Measurements from ENCODE around the gene CCDC88C.

The CCDC88C gene

GRCh38 chr14:91295851-91296796 is 121.5 kb downstream of the CCDC88C start:
- Histone ChIP-seq H2BK5ac (ENCODE audit: low read depth, low read length, poor library complexity, severe bottlenecking) (no peak overlapping the region), H3K14ac (ENCODE audit: low read length in 2 of 2) (no peak overlapping the region), H3K9me3 (ENCODE audit: control insufficient read depth, low read length) (no peaks in the 10 kb centered on the region), H3K18ac (ENCODE audit: low read depth in 1 of 2, low read length in 2 of 2) (no peak overlapping the region), H3K36me3 (ENCODE audit: control insufficient read depth in 1 of 2, insufficient read depth in 2 of 2, low read depth in 1 of 2, low read length in 2 of 2) (peaks cover 0 to 13% of the 10 kb centered on the region in 2 experiments), H2AFZ (ENCODE audit: low read depth, low read length) (no peak overlapping the region), H2BK12ac (ENCODE audit: low read length in 2 of 2) (no peak overlapping the region), H3K27me3 (ENCODE audit: control insufficient read depth in 1 of 2, insufficient read depth in 1 of 2, low read length in 2 of 2) (peaks cover 0 to 79% of the 10 kb centered on the region in 2 experiments), H3K23ac (ENCODE audit: low read length in 2 of 2) (no peak overlapping the region), H3K9ac (ENCODE audit: low read length) (no peak overlapping the region), H3K79me1 (replicated peaks; ENCODE audit: low read length, poor library complexity, severe bottlenecking) (no peaks in the 10 kb centered on the region), H3K4me2 (ENCODE audit: low read length, poor library complexity, severe bottlenecking) (no peak overlapping the region), H2AK5ac (ENCODE audit: low read length, severe bottlenecking) (no peak overlapping the region), H3K4me3 (ENCODE audit: insufficient read depth in 1 of 2, low read depth in 1 of 2, low read length in 2 of 2) (no peak overlapping the region), H3K27ac (ENCODE audit: low read length, poor library complexity, severe bottlenecking) (no peak overlapping the region), H2BK15ac (ENCODE audit: low read depth, poor library complexity, severe bottlenecking) (no peak overlapping the region), H3K4me1 (ENCODE audit: control insufficient read depth, insufficient read depth, low read depth, low read length) (peaks cover 10% of the 10 kb centered on the region), H4K8ac (ENCODE audit: low read length) (no peak overlapping the region), H2BK120ac (ENCODE audit: low read depth, low read length) (no peak overlapping the region), H3K4ac (ENCODE audit: low read depth in 1 of 2, low read length in 2 of 2) (no peak overlapping the region), H4K91ac (ENCODE audit: low read length) (no peak overlapping the region)
- no peak for DNase-seq
- WGBS, result 91% methylated on average over 23 of the region's 23 CpGs

- Histone ChIP-seq H3K36me3 (ENCODE audit: control insufficient read depth in 1 of 2, insufficient read depth in 2 of 2, low read depth in 1 of 2, low read length in 2 of 2) (peaks cover 0 to 13% of the 10 kb centered on the region in 2 experiments), H3K9ac (ENCODE audit: low read length) (no peak overlapping the region), H3K4ac (ENCODE audit: low read depth in 1 of 2, low read length in 2 of 2) (no peak overlapping the region), H3K18ac (ENCODE audit: low read depth in 1 of 2, low read length in 2 of 2) (no peak overlapping the region), H2AK5ac (ENCODE audit: low read length, severe bottlenecking) (no peak overlapping the region), H3K27me3 (ENCODE audit: control insufficient read depth in 1 of 2, insufficient read depth in 1 of 2, low read length in 2 of 2) (peaks cover 0 to 78% of the 10 kb centered on the region in 2 experiments), H3K23ac (ENCODE audit: low read length in 2 of 2) (no peak overlapping the region), H3K79me1 (replicated peaks; ENCODE audit: low read length, poor library complexity, severe bottlenecking) (no peaks in the 10 kb centered on the region), H4K91ac (ENCODE audit: low read length) (no peak overlapping the region), H3K9me3 (ENCODE audit: control insufficient read depth, low read length) (no peaks in the 10 kb centered on the region), H3K4me1 (ENCODE audit: control insufficient read depth, insufficient read depth, low read depth, low read length) (peaks cover 7% of the 10 kb centered on the region), H3K4me2 (ENCODE audit: low read length, poor library complexity, severe bottlenecking) (no peak overlapping the region), H4K8ac (ENCODE audit: low read length) (no peak overlapping the region), H3K14ac (ENCODE audit: low read length in 2 of 2) (no peak overlapping the region), H2BK15ac (ENCODE audit: low read depth, poor library complexity, severe bottlenecking) (no peak overlapping the region), H2BK5ac (ENCODE audit: low read depth, low read length, poor library complexity, severe bottlenecking) (no peak overlapping the region), H3K4me3 (ENCODE audit: insufficient read depth in 1 of 2, low read depth in 1 of 2, low read length in 2 of 2) (no peak overlapping the region), H2AFZ (ENCODE audit: low read depth, low read length) (no peak overlapping the region), H3K27ac (ENCODE audit: low read length, poor library complexity, severe bottlenecking) (no peak overlapping the region), H2BK120ac (ENCODE audit: low read depth, low read length) (no peak overlapping the region), H2BK12ac (ENCODE audit: low read length in 2 of 2) (no peak overlapping the region)
- WGBS, result 92% methylated on average over 16 of the region's 17 CpGs
- no peak for DNase-seq
Observed at GRCh38 chr14:91295276-91295845, 122.3 kb downstream of the CCDC88C start.

DNA sequence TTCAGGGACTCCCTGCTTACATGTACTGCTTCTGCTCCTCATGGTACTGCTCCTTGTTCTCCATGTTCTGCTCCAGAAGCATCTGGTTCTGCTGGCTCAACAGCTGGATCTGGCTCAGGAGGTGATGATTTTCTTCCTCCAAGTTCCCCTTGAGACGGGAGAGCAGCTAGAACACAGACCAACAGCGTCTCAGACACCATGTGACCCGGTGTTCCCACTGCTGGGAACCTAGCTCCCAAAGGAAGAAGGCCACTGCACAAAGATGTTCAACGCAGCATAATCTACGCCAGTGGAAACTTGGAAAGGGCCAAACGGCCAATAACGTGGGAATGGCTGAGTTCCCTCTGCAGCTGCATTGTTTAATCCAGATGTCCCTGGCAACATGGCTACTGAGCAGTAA is 123.5 kb downstream of the CCDC88C start:
- H3K27me3 ChIP-seq (ENCODE audit: control insufficient read depth in 1 of 2, insufficient read depth in 1 of 2, low read length in 2 of 2), result peaks cover 0 to 72% of the 10 kb centered on the region in 2 experiments
- H3K36me3 ChIP-seq (ENCODE audit: control insufficient read depth in 1 of 2, insufficient read depth in 2 of 2, low read depth in 1 of 2, low read length in 2 of 2), result peaks cover 0 to 13% of the 10 kb centered on the region in 2 experiments
- H3K4me2 ChIP-seq (ENCODE audit: low read length, poor library complexity, severe bottlenecking), result no peak overlapping the region
- H3K14ac ChIP-seq (ENCODE audit: low read length in 2 of 2), result no peak overlapping the region
- no peak overlapping the region for H3K4me3 ChIP-seq (ENCODE audit: insufficient read depth in 1 of 2, low read depth in 1 of 2, low read length in 2 of 2)
- H2AFZ ChIP-seq (ENCODE audit: low read depth, low read length), result no peak overlapping the region
- no peak overlapping the region for H2AK5ac ChIP-seq (ENCODE audit: low read length, severe bottlenecking)
- no peak overlapping the region for H4K8ac ChIP-seq (ENCODE audit: low read length)
- no peak overlapping the region for H3K18ac ChIP-seq (ENCODE audit: low read depth in 1 of 2, low read length in 2 of 2)
- H2BK15ac ChIP-seq (ENCODE audit: low read depth, poor library complexity, severe bottlenecking), result no peak overlapping the region
- H2BK12ac ChIP-seq (ENCODE audit: low read length in 2 of 2), result no peak overlapping the region
- H3K9me3 ChIP-seq (ENCODE audit: control insufficient read depth, low read length), result no peaks in the 10 kb centered on the region
- H3K23ac ChIP-seq (ENCODE audit: low read length in 2 of 2), result no peak overlapping the region
- H3K4me1 ChIP-seq (ENCODE audit: control insufficient read depth, insufficient read depth, low read depth, low read length), result peaks cover 5% of the 10 kb centered on the region
- no peak overlapping the region for H2BK120ac ChIP-seq (ENCODE audit: low read depth, low read length)
- H2BK5ac ChIP-seq (ENCODE audit: low read depth, low read length, poor library complexity, severe bottlenecking), result no peak overlapping the region
- whole genome bisulfite sequencing, result 88% methylated on average over 7 of the region's 7 CpGs
- H3K79me1 ChIP-seq (replicated peaks; ENCODE audit: low read length, poor library complexity, severe bottlenecking), result no peaks in the 10 kb centered on the region
- no peak overlapping the region for H3K9ac ChIP-seq (ENCODE audit: low read length)
- H3K27ac ChIP-seq (ENCODE audit: low read length, poor library complexity, severe bottlenecking), result no peak overlapping the region
- DNase-seq, result no peak
- H4K91ac ChIP-seq (ENCODE audit: low read length), result no peak overlapping the region
- H3K4ac ChIP-seq (ENCODE audit: low read depth in 1 of 2, low read length in 2 of 2), result no peak overlapping the region

- H3K4me2 ChIP-seq (ENCODE audit: low read length, poor library complexity, severe bottlenecking), result no peak overlapping the region
- no peak overlapping the region for H2AFZ ChIP-seq (ENCODE audit: low read depth, low read length)
- H4K91ac ChIP-seq (ENCODE audit: low read length), result no peak overlapping the region
- H2BK12ac ChIP-seq (ENCODE audit: low read length in 2 of 2), result peak overlapping the region in 1 of 2 experiments; percentile 8
- peak overlapping the region in 1 of 2 experiments; percentile 37 for H3K14ac ChIP-seq (ENCODE audit: low read length in 2 of 2)
- H2BK15ac ChIP-seq (ENCODE audit: low read depth, poor library complexity, severe bottlenecking), result no peak overlapping the region
- H3K9ac ChIP-seq (ENCODE audit: low read length), result no peak overlapping the region
- WGBS, result 56% methylated on average over 12 of the region's 12 CpGs
- H3K4me3 ChIP-seq (ENCODE audit: insufficient read depth in 1 of 2, low read depth in 1 of 2, low read length in 2 of 2), result peak overlapping the region in 1 of 2 experiments; percentile 9
- no peaks in the 10 kb centered on the region for H3K79me1 ChIP-seq (replicated peaks; ENCODE audit: low read length, poor library complexity, severe bottlenecking)
- peaks cover 5% of the 10 kb centered on the region for H3K4me1 ChIP-seq (ENCODE audit: control insufficient read depth, insufficient read depth, low read depth, low read length)
- no peak overlapping the region for H3K23ac ChIP-seq (ENCODE audit: low read length in 2 of 2)
- H3K4ac ChIP-seq (ENCODE audit: low read depth in 1 of 2, low read length in 2 of 2), result no peak overlapping the region
- H3K9me3 ChIP-seq (ENCODE audit: control insufficient read depth, low read length), result no peaks in the 10 kb centered on the region
- H2BK5ac ChIP-seq (ENCODE audit: low read depth, low read length, poor library complexity, severe bottlenecking), result no peak overlapping the region
- H3K36me3 ChIP-seq (ENCODE audit: control insufficient read depth in 1 of 2, insufficient read depth in 2 of 2, low read depth in 1 of 2, low read length in 2 of 2), result peaks cover 0 to 17% of the 10 kb centered on the region in 2 experiments
- DNase-seq, result no peak
- H2AK5ac ChIP-seq (ENCODE audit: low read length, severe bottlenecking), result no peak overlapping the region
- H3K27me3 ChIP-seq (ENCODE audit: control insufficient read depth in 1 of 2, insufficient read depth in 1 of 2, low read length in 2 of 2), result peaks cover 0 to 63% of the 10 kb centered on the region in 2 experiments
- no peak overlapping the region for H3K27ac ChIP-seq (ENCODE audit: low read length, poor library complexity, severe bottlenecking)
- no peak overlapping the region for H3K18ac ChIP-seq (ENCODE audit: low read depth in 1 of 2, low read length in 2 of 2)
- no peak overlapping the region for H2BK120ac ChIP-seq (ENCODE audit: low read depth, low read length)
- no peak overlapping the region for H4K8ac ChIP-seq (ENCODE audit: low read length)
Observed at GRCh38 chr14:91293281-91293680, 124.3 kb downstream of the CCDC88C start.

Measured in mesenchymal stem cell (in vitro differentiated cells and primary cell).